Fibroblast of peridontal ligament (primary cell): ENCODE results near the gene GRK4.
"Not testable (repeated sequence)": the region's sequence is repeated elsewhere in the genome, so short reads cannot be mapped to it uniquely, and the experiment has no call there.

ENCODE experiments used
- DNase-seq: peaks from one replicate; pipeline ENCODE4 v3.0.0-alpha.2; 2010; ENCODE audit errors: extremely low read depth

The GRK4 gene

GRCh38 chr4:2930758-2931511 lies 32.4 kb upstream of the GRK4 start:
- no peak for DNase-seq

- DNase-seq = no peak
Observed at GRCh38 chr4:2931512-2932301, 31.7 kb upstream of the GRK4 start.

GRCh38 chr4:2932321-2932950 lies 30.9 kb upstream of the GRK4 start:
- no peak for DNase-seq

- DNase-seq = no peak
Observed at GRCh38 chr4:2932951-2933565, 30.3 kb upstream of the GRK4 start.

- DNase-seq = no peak
Observed at GRCh38 chr4:2933566-2934076, 29.8 kb upstream of the GRK4 start.

GRCh38 chr4:2934077-2934812 lies 29.1 kb upstream of the GRK4 start:
- DNase-seq = peak; percentile 40

GRCh38 chr4:2934813-2935761 lies 28.3 kb upstream of the GRK4 start:
- DNase-seq = peak; percentile 81

- DNase-seq = no peak
Observed at GRCh38 chr4:2935762-2936743, 27.3 kb upstream of the GRK4 start.

- DNase-seq = no peak
Observed at GRCh38 chr4:2936773-2937145, 26.6 kb upstream of the GRK4 start.

GRCh38 chr4:2937146-2937857 lies 26.1 kb upstream of the GRK4 start:
- DNase-seq = no peak

GRCh38 chr4:2937986-2938385 lies 25.4 kb upstream of the GRK4 start:
- DNase-seq = no peak

- not testable (repeated sequence) for DNase-seq
Observed at GRCh38 chr4:2938411-2938810, 25.0 kb upstream of the GRK4 start.

GRCh38 chr4:2938906-2939305 lies 24.5 kb upstream of the GRK4 start:
- no peak for DNase-seq

- no peak for DNase-seq
Observed at GRCh38 chr4:2939383-2940243, 23.8 kb upstream of the GRK4 start.

GRCh38 chr4:2940267-2941137 lies 22.9 kb upstream of the GRK4 start:
- no peak for DNase-seq
